Erythroblast (primary cell): ENCODE data around the gene TOR4A.
A peak's percentile ranks its signal among the peaks of the same experiment; 100 is the strongest.
"Not testable (repeated sequence)": the region's sequence is repeated elsewhere in the genome, so short reads cannot be mapped to it uniquely, and the experiment has no call there.

Experiments
- DNase-seq, 2 experiments: peaks; one replicate each; lab custom pipeline; 2025; lab: John Stamatoyannopoulos, UW
- GATA1 ChIP-seq: IDR thresholded peaks from 2 replicates; pipeline ENCODE4 v1.6.1; 2011; ENCODE audit warnings: low read depth, mild to moderate bottlenecking, control low read depth, low read length, moderate library complexity
- POLR2A ChIP-seq: IDR thresholded peaks from 2 replicates; pipeline ENCODE4 v1.6.1; 2011; ENCODE audit warnings: mild to moderate bottlenecking, low read length

The TOR4A gene

GRCh38 chr9:137234758-137235423 is 42.6 kb upstream of the TOR4A start:
- TF ChIP-seq GATA1 (no peak), POLR2A (no peak)
- DNase-seq, result no peak

GRCh38 chr9:137235424-137236237 is 41.9 kb upstream of the TOR4A start:
- TF ChIP-seq GATA1 (no peak), POLR2A (no peak)

GRCh38 chr9:137236238-137236935 is 41.1 kb upstream of the TOR4A start:
- TF ChIP-seq POLR2A, result no peak
- no peak for TF ChIP-seq GATA1
- peak; percentile 89 to 93 for DNase-seq

More at GRCh38 chr9:137235424-137236237, 41.9 kb upstream of the TOR4A start:
- DNase-seq, result no peak

- TF ChIP-seq POLR2A, result no peak
- no peak for TF ChIP-seq GATA1
- no peak for DNase-seq
Observed at GRCh38 chr9:137236936-137237421, 40.5 kb upstream of the TOR4A start.

- DNase-seq, result no peak
- TF ChIP-seq GATA1, result no peak
- TF ChIP-seq POLR2A, result no peak
Observed at GRCh38 chr9:137237759-137238726, 39.5 kb upstream of the TOR4A start.

- DNase-seq, result not testable (repeated sequence)
Observed at GRCh38 chr9:137239541-137240200, 37.9 kb upstream of the TOR4A start.

GRCh38 chr9:137240318-137240840 is 37.1 kb upstream of the TOR4A start:
- no peak for TF ChIP-seq POLR2A
- DNase-seq, result peak; percentile 90 to 91

- peak; percentile 100 for DNase-seq
- TF ChIP-seq GATA1 (no peak), POLR2A (peak; percentile 100)
Observed at GRCh38 chr9:137240841-137241489, 36.6 kb upstream of the TOR4A start, which contains the start of gene TUBB4B. Gene TUBB4B, plus strand, starts transcription at chr9:137241287. Its CDS starts 74 bp downstream, at chr9:137241361.

- TF ChIP-seq POLR2A (no peak), GATA1 (no peak)
- DNase-seq, result peak; percentile 84 to 91
Observed at GRCh38 chr9:137241490-137242268, 35.8 kb upstream of the TOR4A start.

- peak; percentile 55 to 69 for DNase-seq
- TF ChIP-seq POLR2A, result peak; percentile 10
- no peak for TF ChIP-seq GATA1
Observed at GRCh38 chr9:137242269-137243203, 35.0 kb upstream of the TOR4A start.

GRCh38 chr9:137243266-137243625 is 34.3 kb upstream of the TOR4A start:
- not testable (repeated sequence) for DNase-seq
